Fibroblast of lung (primary cell): ENCODE data around the gene CDH4. TPM values are rescaled to one million over a fixed set of nuclear protein-coding genes. Genes with fewer than 3 reads are reported as not detected.

Experiments
- DNase-seq, 2 donors: peaks; one replicate each; pipeline versions ENCODE4 v3.0.0 to v3.0.0-alpha.2; 2010; ENCODE audit warnings: low read depth in 2 of 2
- H2AFZ ChIP-seq: 2 replicates; pipeline ENCODE4 v1.5.1; 2012; ENCODE audit warnings: low read length, control low read depth, inconsistent platforms
- H3K27ac ChIP-seq: 2 replicates; pipeline ENCODE4 v1.5.1; 2011; ENCODE audit warnings: low read length, control low read depth; ENCODE audit not compliant: insufficient read depth
- H3K27me3 ChIP-seq: 2 replicates; pipeline ENCODE4 v1.5.1; 2011; ENCODE audit warnings: mild to moderate bottlenecking, low read length; ENCODE audit not compliant: control insufficient read depth, insufficient read depth
- H3K36me3 ChIP-seq: 2 replicates; pipeline ENCODE4 v1.5.1; 2011; ENCODE audit warnings: low read length; ENCODE audit not compliant: control insufficient read depth, insufficient read depth
- H3K4me1 ChIP-seq: 2 replicates; pipeline ENCODE4 v1.5.1; 2011; ENCODE audit warnings: low read length; ENCODE audit not compliant: control insufficient read depth, insufficient read depth; ENCODE audit errors: extremely low read depth
- H3K4me2 ChIP-seq: 2 replicates; pipeline ENCODE4 v1.5.1; 2011; ENCODE audit warnings: low read length, control low read depth; ENCODE audit not compliant: insufficient read depth; ENCODE audit errors: extremely low read depth
- H3K4me3 ChIP-seq, 4 experiments: fragments of 200-600 bp in 1 of 4; sonication (generic) in 1 of 4; replicated peaks in 1 of 4; 2 replicates each; pipeline ENCODE4 v1.5.1; 2011 to 2016; ENCODE audit warnings: low read length in 4 of 4, low read depth in 3 of 4, mild to moderate bottlenecking in 3 of 4, control low read depth in 2 of 4, inconsistent platforms in 1 of 4, mixed read lengths in 1 of 4; ENCODE audit not compliant: insufficient read depth in 1 of 4; ENCODE audit errors: control extremely low read depth in 1 of 4
- H3K79me2 ChIP-seq: 2 replicates; pipeline ENCODE4 v1.5.1; 2012; ENCODE audit warnings: mild to moderate bottlenecking, low read length, inconsistent platforms; ENCODE audit not compliant: control insufficient read depth, insufficient read depth
- H3K9ac ChIP-seq: 2 replicates; pipeline ENCODE4 v1.5.1; 2011; ENCODE audit warnings: mild to moderate bottlenecking, low read length, control low read depth; ENCODE audit not compliant: insufficient read depth
- H3K9me3 ChIP-seq: 2 replicates; pipeline ENCODE4 v1.5.1; 2012; ENCODE audit warnings: low read depth, low read length; ENCODE audit not compliant: control insufficient read depth, insufficient read depth
- H4K20me1 ChIP-seq: 2 replicates; pipeline ENCODE4 v1.5.1; 2011; ENCODE audit warnings: low read length; ENCODE audit not compliant: control insufficient read depth, insufficient read depth; ENCODE audit errors: extremely low read depth
- CTCF ChIP-seq, 2 donors: IDR thresholded peaks in 1 of 2; conservative IDR thresholded peaks in 1 of 2; 1 replicate in 1 of 2; 2 replicates in 1 of 2; pipeline ENCODE4 v1.5.1; 2011 to 2012; ENCODE audit warnings: low read length in 2 of 2, control low read depth in 1 of 2, inconsistent platforms in 1 of 2, low read depth in 1 of 2, mild to moderate bottlenecking in 1 of 2
- EZH2 ChIP-seq: IDR thresholded peaks from 2 replicates; pipeline ENCODE4 v1.5.1; 2012; ENCODE audit warnings: low read length, control low read depth, mild to moderate bottlenecking; ENCODE audit errors: missing control alignments
- polyA plus RNA-seq, 2 donors: library from polyadenylated mRNA; depleted of rRNA in 1 of 2; stranded (reverse) in 1 of 2; unstranded in 1 of 2; fragments of >200 nt; gene quantifications; 2 replicates each; pipeline ENCODE4 v1.2.1, GENCODE V29; 2011 to 2012; ENCODE audit warnings: missing spikeins in 1 of 2
- total RNA-seq: library from RNA; depleted of rRNA; stranded (reverse); fragments of >200 nt; gene quantifications from 2 replicates; pipeline ENCODE4 v1.2.1, GENCODE V29; 2014

CDH4 gene
- total and polyA plus RNA-seq, 2 donors (not counting 1 experiment from before 2014, with no cell fraction given), result 4.8 to 6.8 TPM

GRCh38 chr20:61572789-61573188 lies 320.7 kb downstream of the CDH4 start:
- Histone ChIP-seq H3K4me1 (no peaks in the 10 kb centered on the region), H3K36me3 (no peaks in the 10 kb centered on the region), H3K27ac (no peak overlapping the region), H3K27me3 (no peaks in the 10 kb centered on the region), H3K79me2 (no peaks in the 10 kb centered on the region), H2AFZ (no peak overlapping the region), H3K9ac (no peak overlapping the region), H4K20me1 (no peaks in the 10 kb centered on the region), H3K9me3 (no peaks in the 10 kb centered on the region), H3K4me3 (no peak overlapping the region), H3K4me2 (no peak overlapping the region)
- no peak for TF ChIP-seq CTCF (conservative IDR thresholded peaks at IDR 0.05 in 1 of 2, IDR thresholded peaks at IDR 0.05 in 1 of 2; ENCODE audit: low read depth in 1 of 2, low read length in 2 of 2)
- TF ChIP-seq EZH2, result no peak
- no peak for DNase-seq

GRCh38 chr20:61573415-61574305 lies 321.6 kb downstream of the CDH4 start:
- Histone ChIP-seq H3K4me2 (no peak overlapping the region), H3K4me3 (no peak overlapping the region), H3K79me2 (no peaks in the 10 kb centered on the region), H3K36me3 (no peaks in the 10 kb centered on the region), H3K4me1 (no peaks in the 10 kb centered on the region), H2AFZ (no peak overlapping the region), H4K20me1 (no peaks in the 10 kb centered on the region), H3K9ac (no peak overlapping the region), H3K27ac (no peak overlapping the region), H3K9me3 (no peaks in the 10 kb centered on the region), H3K27me3 (no peaks in the 10 kb centered on the region)
- TF ChIP-seq EZH2, result no peak
- no peak for TF ChIP-seq CTCF (conservative IDR thresholded peaks at IDR 0.05 in 1 of 2, IDR thresholded peaks at IDR 0.05 in 1 of 2; ENCODE audit: low read depth in 1 of 2, low read length in 2 of 2)
- no peak for DNase-seq

- Histone ChIP-seq H3K27me3 (no peaks in the 10 kb centered on the region), H3K9ac (no peak overlapping the region), H3K79me2 (no peaks in the 10 kb centered on the region), H3K4me3 (no peak overlapping the region), H2AFZ (no peak overlapping the region), H3K9me3 (no peaks in the 10 kb centered on the region), H4K20me1 (no peaks in the 10 kb centered on the region), H3K36me3 (no peaks in the 10 kb centered on the region), H3K4me2 (no peak overlapping the region), H3K27ac (no peak overlapping the region), H3K4me1 (no peaks in the 10 kb centered on the region)
- DNase-seq, result no peak
- TF ChIP-seq CTCF (conservative IDR thresholded peaks at IDR 0.05 in 1 of 2, IDR thresholded peaks at IDR 0.05 in 1 of 2; ENCODE audit: low read depth in 1 of 2, low read length in 2 of 2) (no peak), EZH2 (no peak)
These were observed 323.3 kb downstream of the CDH4 start for GRCh38 chr20:61575151-61575937.
